GM18858 (cell line): ENCODE results near the gene ALDH1A3.

Source experiments
- ATAC-seq: cut with Tn5 transposase; IDR thresholded peaks from one replicate; pipeline ENCODE4 v1.9.1; 2021; ENCODE audit not compliant: unreplicated experiment

ALDH1A3 gene

GRCh38 chr15:100858294-100858693 is 21.3 kb upstream of the ALDH1A3 start:
- ATAC-seq = no peak

- no peak for ATAC-seq
These were observed 19.4 kb upstream of the ALDH1A3 start for GRCh38 chr15:100859970-100860828.

- ATAC-seq = no peak
These were observed 18.7 kb upstream of the ALDH1A3 start for GRCh38 chr15:100860829-100861510.

GRCh38 chr15:100861511-100861991 is 18.1 kb upstream of the ALDH1A3 start:
- no peak for ATAC-seq

- no peak for ATAC-seq
These were observed 17.5 kb upstream of the ALDH1A3 start for GRCh38 chr15:100862162-100862561.

- ATAC-seq = no peak
These were observed 16.4 kb upstream of the ALDH1A3 start for GRCh38 chr15:100863075-100863795.

- ATAC-seq = no peak
These were observed 15.8 kb upstream of the ALDH1A3 start for GRCh38 chr15:100863796-100864267.

- ATAC-seq = no peak
These were observed 13.0 kb upstream of the ALDH1A3 start for GRCh38 chr15:100866386-100867330.

GRCh38 chr15:100867433-100867832 is 12.2 kb upstream of the ALDH1A3 start:
- no peak for ATAC-seq

GRCh38 chr15:100869151-100869999 is 10.3 kb upstream of the ALDH1A3 start:
- no peak for ATAC-seq

GRCh38 chr15:100873029-100873677 is 6.5 kb upstream of the ALDH1A3 start:
- ATAC-seq = no peak

- ATAC-seq = no peak
These were observed 4.1 kb upstream of the ALDH1A3 start for GRCh38 chr15:100875495-100875894.

- ATAC-seq = no peak
These were observed 3.7 kb upstream of the ALDH1A3 start for GRCh38 chr15:100875976-100876375.

GRCh38 chr15:100877551-100877950 is 2.1 kb upstream of the ALDH1A3 start:
- no peak for ATAC-seq

- no peak for ATAC-seq
These were observed 1.5 kb upstream of the ALDH1A3 start for GRCh38 chr15:100878130-100878529.

GRCh38 chr15:100878648-100879047 is 983 bp upstream of the ALDH1A3 start:
- no peak for ATAC-seq

GRCh38 chr15:100879061-100879463 is 569 bp upstream of the ALDH1A3 start:
- no peak for ATAC-seq

GRCh38 chr15:100880139-100880896 is 687 bp downstream of the ALDH1A3 start:
- ATAC-seq = no peak
